GM19239 (cell line): ENCODE data around the gene MAD1L1.

ENCODE experiments used
- DNase-seq: peaks from one replicate; pipeline ENCODE4 v3.0.0; 2011; ENCODE audit warnings: low spot score; ENCODE audit not compliant: insufficient read length
- FAIRE-seq: peaks from 2 replicates; lab custom pipeline; 2011; peaks lifted over from hg19 to GRCh38; lab: Jason Lieb, UNC

The MAD1L1 gene

GRCh38 chr7:2082139-2082998 lies 150.4 kb downstream of the MAD1L1 start:
- DNase-seq (no peak), FAIRE-seq (no peak)

GRCh38 chr7:2081526-2082135 lies 151.1 kb downstream of the MAD1L1 start:
- DNase-seq (no peak), FAIRE-seq (no peak)

GRCh38 chr7:2080477-2080876 lies 152.3 kb downstream of the MAD1L1 start:
- DNase-seq (no peak), FAIRE-seq (no peak)

DNA sequence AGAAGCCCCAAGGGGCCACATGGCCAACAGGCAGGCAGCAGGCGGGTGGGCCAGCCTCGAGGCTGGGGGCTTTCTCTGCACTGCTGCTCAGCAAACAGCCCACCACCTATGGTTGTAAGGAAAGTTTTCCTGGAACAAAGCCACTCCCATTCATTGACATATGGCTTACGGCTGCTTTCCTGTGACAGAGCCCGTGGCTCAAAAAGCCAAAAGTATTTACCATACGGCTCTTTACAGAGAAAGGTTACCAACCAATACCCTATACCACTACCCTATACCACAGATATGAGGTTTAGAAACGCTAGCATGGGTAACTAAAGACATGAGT lies 152.7 kb downstream of the MAD1L1 start:
- no peak for FAIRE-seq
- no peak for DNase-seq

DNA sequence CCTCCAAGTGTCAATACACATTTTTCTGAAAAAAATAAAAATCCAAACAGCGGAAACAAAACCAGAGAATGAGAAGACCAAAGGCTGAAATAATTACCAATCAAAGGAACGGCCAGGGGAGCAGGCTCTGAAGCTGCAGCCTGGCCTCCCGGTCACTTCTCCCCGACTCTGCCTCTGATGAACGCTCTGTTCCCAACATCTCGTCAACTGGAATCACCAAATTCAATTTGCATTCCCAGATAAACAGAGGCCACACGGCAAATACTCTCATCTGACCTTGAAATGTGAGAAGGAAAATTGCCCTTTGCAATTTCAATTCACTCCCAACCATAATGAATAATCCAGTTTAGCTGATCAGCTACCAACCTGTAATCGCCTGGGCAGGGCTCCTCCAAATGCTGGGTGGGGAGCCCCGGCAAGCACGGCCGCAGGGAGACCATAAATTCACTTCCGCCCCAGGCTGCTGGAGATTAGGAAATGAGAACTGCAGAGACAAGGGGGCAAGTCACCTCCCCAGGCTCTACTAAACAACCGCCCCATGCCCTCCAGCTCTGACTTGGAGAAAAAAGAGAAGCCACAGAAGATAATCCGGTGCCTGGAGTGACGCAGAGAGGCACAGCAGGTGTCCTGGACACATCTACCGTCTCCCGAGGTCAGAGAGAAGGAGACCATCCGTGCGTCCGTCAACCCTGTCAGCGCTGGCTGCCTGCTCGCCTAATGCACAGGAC lies 153.2 kb downstream of the MAD1L1 start:
- no peak for DNase-seq
- no peak for FAIRE-seq

DNA sequence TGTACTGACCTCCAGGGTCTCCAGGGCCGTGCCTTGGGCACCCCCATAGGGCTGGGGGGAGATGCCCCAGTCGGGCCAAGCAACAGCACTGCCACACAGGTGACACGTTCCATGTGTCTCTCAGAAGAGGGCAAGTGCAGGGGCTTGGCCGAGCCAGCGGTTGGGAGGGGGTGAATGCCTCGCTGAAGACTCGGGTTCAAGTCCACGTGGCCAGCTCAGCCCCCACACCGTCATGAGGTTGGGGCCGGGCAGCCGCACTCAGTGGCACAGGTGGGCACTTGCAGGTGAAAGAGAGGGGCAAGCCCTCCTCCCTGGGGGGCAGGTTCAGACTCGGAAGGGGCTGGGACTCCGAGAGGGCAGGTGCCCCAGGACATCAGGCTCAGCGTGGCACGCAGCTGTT lies 153.8 kb downstream of the MAD1L1 start:
- DNase-seq (no peak), FAIRE-seq (no peak)

DNA sequence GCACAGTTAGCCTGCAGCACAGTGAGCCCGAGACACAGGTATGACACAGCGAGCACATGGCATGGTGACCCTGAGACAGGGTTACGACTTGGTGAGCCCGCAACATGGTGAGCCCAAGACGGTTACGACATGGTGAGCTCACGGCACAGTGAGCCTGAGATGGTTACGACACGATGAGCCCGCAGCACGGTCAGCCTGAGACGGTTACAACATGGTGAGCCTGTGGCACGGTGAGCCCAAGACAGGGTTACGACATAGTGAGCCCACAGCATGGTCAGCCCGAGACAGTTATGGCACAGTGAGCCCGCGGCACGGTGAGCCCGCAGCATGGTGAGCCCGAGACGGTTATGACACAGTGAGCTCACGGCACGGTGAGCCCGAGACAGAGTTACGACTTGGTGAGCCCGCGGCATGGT lies 156.1 kb downstream of the MAD1L1 start:
- FAIRE-seq, result no peak
- no peak for DNase-seq

DNA sequence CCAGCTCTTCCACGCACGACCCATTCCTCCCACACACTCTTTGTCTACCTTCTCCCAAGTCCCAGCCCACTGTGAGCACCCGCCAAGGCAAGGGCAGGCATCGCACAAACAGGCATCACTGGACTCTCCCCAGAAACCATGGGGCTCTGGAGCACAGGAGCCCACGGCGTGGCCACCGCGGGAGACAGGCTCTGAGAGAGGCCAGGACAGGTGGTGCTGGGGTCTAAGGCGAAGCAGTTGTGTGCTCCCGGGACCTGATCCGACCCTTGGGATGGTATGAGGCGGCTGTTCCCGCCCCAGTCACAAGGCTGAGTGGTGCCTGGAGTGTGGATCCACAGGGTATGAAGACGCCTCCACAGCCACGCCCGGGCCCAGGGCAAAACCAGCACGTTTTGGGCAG lies 156.9 kb downstream of the MAD1L1 start:
- FAIRE-seq, result no peak
- no peak for DNase-seq

GRCh38 chr7:2074691-2075090 lies 158.1 kb downstream of the MAD1L1 start:
- FAIRE-seq, result no peak

GRCh38 chr7:2072798-2073197 lies 159.9 kb downstream of the MAD1L1 start:
- DNase-seq (no peak), FAIRE-seq (no peak)

More at GRCh38 chr7:2074691-2075090, 158.1 kb downstream of the MAD1L1 start:
- DNase-seq, result no peak

DNA sequence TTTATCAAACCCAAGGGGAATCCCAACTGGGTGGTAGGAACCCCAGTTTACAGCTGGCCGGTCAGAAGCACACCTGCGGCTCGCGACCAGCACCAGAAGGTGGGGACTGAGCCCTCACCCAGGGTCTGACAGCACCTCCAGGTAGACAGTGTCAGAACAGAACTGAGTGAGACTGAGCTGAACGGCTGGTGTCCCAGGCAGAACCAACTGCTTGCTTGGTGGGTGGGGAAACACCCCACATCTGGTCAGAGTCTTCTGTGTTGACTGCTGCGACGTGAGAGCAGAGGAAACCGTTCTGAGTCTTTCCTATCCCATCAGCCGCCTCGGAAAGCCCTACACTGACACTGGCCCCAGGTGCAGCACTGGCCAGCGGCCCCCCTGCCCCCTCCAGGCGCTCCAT lies 160.7 kb downstream of the MAD1L1 start:
- FAIRE-seq, result peak; percentile 8

GRCh38 chr7:2071133-2071832 lies 161.5 kb downstream of the MAD1L1 start:
- DNase-seq, result no peak
- FAIRE-seq, result no peak

More for the DNA sequence above, 160.7 kb downstream of the MAD1L1 start:
- peak; percentile 64 for DNase-seq

DNA sequence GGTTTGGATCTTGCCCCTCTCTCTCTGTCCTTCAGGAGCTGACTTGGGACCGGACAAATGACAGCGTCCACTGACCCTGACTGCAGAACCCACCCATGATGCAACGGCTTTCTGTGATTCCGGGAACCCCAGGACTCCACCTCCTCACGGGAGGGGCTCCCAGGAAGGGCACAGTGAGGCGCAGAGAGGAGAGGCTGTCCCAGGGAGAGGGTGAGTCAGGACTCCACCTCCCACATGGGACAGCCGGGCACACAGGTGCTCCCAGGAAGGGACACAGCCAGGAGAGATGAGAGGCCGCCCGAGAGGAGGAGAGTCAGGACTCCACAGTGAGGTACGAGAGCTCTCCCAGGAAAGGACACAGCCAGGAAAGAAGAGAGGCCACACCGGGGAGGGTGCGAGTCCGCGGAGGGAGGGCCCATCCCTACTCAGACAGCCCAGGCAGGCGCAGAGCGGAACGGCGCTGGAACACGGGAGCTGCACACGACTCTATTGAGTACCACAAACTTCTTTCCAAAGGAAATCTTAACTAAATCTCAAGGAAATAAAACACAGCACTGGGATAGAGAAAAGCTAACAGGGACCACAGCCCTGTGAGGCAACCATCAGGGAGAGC lies 162.5 kb downstream of the MAD1L1 start:
- no peak for DNase-seq
- no peak for FAIRE-seq

DNA sequence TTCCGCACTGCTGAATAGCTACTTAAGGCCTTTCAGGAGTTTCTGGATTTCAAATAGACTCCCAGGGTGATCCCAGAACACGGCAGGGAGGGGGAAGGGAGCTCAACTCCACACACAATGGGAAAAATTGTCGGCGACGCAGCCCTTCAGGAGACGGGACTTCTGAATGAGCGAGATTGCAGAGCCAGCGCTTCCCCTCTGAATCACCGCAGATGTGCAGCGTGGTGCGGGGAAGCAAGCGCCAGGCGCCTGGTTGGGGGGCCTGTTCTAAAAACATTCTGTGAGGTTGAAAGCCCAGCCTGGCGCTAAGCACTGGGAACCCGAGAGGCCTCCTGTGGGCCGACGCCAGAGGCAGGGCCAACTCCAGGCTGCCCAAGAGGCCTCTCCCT lies 163.3 kb downstream of the MAD1L1 start:
- no peak for DNase-seq
- FAIRE-seq, result no peak

- DNase-seq (no peak), FAIRE-seq (no peak)
Measured at GRCh38 chr7:2068693-2069471, 163.9 kb downstream of the MAD1L1 start.

GRCh38 chr7:2066251-2066919 lies 166.4 kb downstream of the MAD1L1 start:
- no peak for FAIRE-seq
- no peak for DNase-seq

GRCh38 chr7:2065528-2065927 lies 167.2 kb downstream of the MAD1L1 start:
- FAIRE-seq, result no peak

GRCh38 chr7:2063563-2064260 lies 169.0 kb downstream of the MAD1L1 start:
- DNase-seq, result no peak
- FAIRE-seq, result no peak

More at GRCh38 chr7:2065528-2065927, 167.2 kb downstream of the MAD1L1 start:
- DNase-seq, result no peak
